SIG-M5 treated with dmso at 0.1 percent for 504 hours (cell line): Measurements from ENCODE around the gene LNPK.
"Not testable (repeated sequence)": the region's sequence is repeated elsewhere in the genome, so short reads cannot be mapped to it uniquely, and the experiment has no call there.

Experiments used
- DNase-seq: peaks from one replicate; lab custom pipeline; 2025; ENCODE audit not compliant: unreplicated experiment; lab: John Stamatoyannopoulos, UW

Gene LNPK

DNA sequence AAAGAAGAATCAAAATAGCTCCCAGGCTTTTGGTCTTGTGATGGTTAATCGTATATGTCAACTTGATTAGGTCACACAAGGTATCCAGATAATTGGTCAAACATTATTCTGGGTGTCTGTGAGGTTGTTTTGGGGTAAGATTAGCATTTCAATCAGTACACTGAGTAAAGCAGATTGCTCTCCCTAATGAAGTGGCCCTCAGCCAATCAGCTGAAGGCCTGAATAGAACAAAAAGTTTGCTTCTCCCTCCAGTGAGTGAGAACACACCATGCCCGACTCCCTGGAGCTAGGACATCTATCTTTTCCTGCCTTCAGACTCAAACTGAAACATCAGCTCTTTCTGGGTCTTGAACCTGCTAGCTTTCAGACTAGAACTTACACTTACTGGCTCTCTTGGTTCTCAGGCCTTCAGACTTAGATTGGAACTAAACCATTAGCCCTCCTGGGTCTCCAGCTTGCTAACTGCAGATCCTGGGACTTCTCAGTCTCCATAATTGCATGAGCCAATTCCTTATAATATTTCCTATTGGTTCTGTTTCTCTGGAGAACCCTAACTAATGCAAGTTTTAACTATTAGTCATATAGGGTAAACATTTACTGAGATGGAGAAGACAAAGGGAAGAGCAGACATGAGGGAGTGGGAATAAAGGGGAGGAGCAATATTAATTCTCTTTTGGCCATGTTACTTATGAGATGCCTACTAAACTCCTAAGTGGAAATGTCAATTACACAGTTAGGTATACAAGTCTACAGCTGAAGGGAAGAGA is 25.5 kb downstream of the LNPK start:
- no peak for DNase-seq

DNA sequence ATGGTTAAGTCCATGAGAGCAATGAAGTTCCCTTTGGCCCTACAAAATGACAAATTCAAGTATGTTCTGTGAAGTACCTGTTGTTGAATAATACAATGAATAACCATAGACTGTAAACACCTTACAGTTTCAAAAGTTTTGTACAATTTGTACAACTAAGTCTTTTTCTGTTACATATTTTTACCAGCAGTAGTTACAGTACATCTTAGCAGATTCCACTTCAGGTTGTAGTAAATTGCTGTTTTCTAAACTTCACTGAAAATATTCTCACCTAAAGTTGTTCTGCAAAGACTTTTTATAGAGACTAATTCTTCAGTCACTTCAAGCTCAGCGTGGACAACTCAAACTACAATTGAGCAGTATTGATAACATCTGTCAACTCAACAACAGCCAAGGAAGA is 28.7 kb downstream of the LNPK start:
- no peak for DNase-seq

DNA sequence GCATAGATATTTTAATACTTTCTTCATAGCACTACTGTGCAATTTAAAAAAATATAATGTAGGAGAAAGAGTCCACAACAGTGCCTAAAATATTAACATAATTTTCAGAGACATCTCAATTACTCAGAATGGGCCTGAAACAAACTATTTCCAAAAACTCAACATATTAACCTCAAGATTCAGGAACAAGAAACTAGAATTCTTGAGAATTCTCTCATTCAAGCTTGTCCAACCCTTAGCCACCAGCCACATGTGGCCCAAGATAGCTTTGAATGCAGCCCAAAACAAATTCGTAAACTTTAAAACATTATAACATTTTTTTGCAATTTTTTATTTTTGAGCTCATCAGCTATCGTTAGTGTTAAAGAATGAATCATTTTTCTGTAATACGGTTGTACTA is 35.2 kb downstream of the LNPK start:
- no peak for DNase-seq

DNA sequence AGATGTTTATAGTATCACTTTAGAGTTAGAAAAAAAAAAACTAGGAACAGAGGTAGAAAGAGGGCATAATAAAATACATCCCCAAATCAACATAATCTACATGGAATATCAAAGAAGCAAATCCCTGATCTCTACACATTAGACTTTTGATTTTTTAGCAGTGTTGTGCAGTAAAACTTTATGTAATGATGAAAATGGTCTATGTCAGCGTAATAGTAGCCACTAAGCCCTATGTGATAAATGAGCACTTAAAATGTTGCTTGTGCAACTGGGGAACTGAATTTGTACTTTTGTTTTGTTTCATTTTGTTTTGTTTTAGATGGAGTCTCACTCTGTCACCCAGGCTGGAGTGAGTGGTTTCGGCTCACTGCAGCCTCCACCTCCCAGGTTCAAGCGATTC is 36.3 kb downstream of the LNPK start:
- DNase-seq, result no peak

DNA sequence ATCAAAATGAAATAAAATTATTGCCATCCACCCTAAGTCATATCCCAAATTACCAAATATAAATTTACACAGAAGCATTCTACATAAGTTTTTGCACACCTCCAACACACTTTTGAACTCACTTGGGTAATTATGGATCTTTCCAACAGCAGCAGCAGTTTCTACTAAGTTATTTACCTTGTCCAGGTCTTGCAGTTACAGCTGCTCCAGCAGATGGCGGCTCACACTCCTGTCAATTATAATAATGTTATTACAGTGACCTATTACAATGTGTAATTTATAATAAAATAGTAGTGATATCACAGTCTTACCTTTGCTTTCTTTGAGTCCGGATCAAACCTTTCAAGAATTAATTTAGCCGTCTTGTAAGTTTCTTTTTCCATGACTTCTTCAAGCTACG is 37.9 kb downstream of the LNPK start:
- peak; percentile 4 for DNase-seq

DNA sequence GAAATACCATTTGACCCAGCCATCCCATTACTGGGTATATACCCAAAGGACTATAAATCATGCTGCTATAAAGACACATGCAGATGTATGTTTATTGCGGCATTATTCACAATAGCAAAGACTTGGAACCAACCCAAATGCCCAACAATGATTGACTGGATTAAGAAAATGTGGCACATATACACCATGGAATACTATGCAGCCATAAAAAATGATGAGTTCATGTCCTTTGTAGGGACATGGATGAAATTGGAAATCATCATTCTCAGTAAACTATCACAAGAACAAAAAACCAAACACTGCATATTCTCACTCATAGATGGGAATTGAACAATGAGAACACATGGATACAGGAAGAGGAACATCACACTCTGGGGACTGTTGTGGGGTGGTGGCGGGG is 38.9 kb downstream of the LNPK start:
- not testable (repeated sequence) for DNase-seq

DNA sequence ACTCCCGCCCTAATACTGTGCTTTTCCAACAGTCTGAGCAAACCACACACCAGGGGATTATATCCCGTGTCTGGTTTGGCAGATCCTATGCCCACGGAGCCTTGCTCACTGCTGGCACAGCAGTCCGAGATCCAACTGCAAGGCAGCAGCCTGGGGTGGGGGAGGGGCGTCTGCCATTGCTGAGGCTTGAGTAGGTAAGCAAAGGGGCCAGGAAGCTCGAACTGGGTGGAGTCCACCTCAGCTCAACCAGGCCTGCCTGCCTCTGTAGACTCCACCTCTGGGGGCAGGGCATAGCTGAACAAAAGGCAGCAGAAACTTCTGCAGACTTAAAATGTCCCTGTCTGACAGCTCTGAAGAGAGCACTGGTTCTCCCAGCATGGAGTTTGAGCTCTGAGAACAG is 44.2 kb downstream of the LNPK start:
- no peak for DNase-seq

DNA sequence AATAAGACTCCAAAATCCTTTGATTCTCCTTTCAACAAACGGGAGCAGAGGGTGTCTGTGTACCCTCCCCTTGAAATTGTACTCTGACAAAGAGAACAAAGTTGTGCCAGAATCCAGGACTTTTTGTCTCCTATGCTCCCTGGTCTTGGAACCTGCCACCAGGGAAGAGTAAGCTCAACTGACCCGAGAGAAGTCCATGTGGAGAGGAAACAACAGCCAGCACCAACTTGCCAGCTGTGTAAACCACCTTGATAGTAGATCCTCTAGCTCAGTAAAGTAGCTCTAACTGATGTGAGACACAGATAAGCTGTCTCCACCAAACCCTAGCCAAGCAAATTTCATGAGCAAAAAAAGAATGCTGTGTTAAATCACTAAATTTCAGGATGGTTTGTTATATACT is 46.9 kb downstream of the LNPK start:
- no peak for DNase-seq

DNA sequence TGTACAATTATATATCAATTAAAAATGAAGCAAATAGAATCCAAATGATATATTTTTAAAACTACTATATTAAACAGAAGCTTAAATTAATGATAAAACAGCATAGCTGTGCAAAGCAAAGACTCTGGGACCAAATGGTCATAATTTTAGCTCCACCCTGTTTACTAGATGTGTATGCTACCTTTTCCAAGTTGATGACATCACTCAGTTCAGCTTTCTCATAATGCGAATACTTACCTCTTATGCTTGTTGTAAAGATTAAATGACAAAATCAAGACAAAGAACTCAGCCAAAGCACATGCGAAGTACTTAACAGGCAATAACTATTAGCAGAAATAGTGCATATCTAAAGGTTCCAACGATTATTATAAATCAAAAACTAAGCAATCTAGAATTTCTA is 51.6 kb downstream of the LNPK start:
- no peak for DNase-seq

DNA sequence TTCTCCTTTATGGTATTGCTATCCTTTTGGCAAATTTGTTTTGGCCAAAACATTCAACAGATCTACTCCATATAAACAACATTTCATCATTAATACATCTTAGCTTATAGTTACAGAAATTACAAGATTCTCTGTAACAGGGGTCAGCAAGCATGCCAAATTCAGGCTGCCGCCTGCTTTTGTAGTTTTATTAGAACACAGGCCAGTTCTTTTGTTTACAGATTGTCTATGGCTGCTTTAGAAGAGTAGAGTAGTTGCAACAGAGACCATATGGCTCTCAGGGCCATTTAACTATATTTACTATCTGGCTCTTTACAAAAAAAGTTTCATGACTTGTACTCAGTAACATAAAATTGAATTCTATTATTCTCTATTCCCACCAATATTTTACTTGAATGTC is 53.9 kb downstream of the LNPK start:
- DNase-seq, result no peak

DNA sequence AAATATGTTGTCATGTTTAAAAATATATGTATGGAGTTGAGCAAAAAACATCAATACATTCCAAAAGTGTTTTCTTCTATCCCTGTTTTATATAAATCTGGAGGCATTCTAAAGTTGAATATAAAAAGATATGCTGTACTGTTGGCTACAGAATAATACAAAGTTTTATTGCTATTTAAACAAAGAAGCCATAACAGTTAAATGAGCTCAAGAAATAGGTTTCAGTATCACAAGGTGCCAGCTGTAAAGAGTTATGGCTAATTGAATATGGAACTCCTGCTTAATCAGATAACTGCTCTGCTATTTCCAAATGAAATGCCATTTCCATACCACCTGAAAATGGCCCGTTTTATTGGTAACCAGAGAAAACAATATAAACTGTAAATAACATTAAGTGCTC is 55.0 kb downstream of the LNPK start:
- DNase-seq, result no peak

DNA sequence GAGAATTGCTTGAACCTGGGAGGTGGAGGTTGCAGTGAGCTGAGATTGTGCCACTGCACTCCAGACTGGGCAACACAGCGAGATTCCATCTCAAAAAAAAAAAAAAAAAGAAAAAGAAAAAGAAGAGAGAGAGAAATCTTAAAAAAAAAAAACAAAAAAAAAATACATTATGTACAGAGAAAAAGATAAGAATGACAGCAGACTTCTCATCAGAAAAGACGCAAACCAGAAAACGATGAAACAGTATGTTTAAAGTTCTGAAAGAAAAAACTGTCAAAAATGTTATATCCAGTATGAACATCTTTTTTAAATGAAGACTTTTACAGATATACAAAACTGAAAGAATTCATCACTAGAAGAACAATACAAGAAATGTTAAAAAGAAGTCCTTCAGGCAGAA is 60.4 kb downstream of the LNPK start:
- no peak for DNase-seq

DNA sequence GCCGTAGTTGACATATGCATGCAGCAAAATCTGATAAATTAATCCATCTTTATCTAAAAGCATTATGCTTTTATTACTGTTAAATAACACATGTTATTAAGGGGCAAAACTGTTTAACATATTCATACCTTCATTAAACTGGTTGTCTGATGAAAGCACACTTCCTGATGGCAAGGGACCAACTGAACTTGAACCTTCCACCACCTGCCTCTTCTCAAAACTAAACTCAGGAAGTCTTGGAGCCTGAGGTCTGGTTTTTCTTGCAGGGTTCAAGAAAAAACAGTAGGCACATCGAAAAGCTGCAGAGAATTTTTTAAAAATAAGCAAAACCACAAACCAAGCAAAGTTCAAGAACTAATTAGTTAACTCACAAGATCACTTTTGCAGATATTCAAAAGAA is 64.9 kb downstream of the LNPK start:
- DNase-seq, result no peak

DNA sequence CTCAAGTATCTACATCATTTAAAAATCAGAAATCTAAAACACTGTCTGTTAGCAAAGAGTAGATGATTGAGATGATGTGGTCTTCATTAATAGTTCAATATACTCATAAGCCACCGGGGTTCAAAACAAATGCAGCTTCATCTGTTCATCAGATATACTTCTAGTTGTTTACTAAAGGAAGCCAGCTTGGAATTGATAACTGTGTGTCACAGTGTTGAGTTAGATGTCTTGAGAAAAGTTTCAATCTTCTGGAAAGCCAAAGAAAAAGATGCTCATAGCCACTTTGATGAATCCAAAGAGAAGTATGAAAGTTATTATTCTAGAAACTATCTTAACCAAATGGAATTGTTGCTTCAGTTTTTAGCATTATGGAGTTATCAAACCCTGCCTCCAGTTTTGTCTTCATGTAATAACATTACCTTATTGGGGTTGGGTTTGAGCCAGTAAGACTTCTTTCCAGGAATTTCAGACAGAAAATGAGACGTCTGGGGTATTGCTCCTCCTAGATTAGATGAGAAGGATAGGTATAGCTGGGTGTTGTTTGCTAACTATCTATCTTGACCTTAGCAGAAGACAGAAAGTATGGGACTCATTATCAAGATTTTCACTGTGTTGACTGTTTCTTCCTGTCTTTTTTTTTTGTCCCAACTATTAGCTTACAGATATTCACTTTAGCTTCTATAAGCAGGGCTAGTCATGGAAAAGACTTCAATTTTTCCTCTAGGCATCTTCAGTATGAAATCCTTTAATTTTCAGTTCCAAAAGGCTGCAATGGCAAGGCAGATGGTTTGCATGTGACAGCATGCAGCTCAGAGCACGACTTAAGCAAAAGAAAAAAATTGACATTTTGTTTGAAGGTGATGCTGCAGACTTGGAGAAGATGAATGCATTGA is 66.5 kb downstream of the LNPK start:
- no peak for DNase-seq

DNA sequence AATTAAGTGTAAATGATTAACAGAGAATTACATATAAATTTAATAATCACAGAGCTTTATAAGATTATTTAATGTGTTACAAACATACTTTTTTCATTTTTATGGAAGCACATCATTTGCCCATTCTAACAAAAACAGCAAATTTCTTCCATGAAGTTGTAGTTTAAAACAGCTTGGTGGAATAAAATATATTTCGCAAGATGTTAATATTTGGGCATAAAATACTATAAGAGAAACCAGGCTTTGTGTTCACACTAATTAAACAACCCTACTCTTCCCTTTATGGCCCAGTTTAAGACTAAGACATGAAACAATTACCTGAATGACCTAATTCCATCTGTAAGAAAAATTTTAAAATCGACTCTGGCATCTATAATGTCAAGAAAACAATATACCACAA is 69.4 kb downstream of the LNPK start:
- DNase-seq, result no peak

DNA sequence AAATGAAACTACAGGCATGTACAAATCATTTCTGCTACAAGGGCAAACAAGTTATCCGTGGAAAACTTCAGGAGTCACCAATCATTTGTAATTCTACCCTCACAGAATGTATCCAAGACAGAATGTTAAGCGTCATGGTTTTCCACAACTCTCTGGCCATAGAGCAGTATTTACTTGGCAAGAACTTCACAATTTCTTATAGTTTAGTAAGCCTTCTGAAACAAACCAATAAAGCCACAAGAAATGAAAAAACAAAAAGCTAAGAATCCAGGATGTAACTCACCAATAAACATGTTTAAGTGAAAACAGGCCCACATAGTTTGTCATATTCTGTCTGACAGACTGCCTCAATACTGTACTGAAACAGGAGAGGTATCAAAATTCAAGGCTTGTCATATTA is 70.3 kb downstream of the LNPK start:
- no peak for DNase-seq

DNA sequence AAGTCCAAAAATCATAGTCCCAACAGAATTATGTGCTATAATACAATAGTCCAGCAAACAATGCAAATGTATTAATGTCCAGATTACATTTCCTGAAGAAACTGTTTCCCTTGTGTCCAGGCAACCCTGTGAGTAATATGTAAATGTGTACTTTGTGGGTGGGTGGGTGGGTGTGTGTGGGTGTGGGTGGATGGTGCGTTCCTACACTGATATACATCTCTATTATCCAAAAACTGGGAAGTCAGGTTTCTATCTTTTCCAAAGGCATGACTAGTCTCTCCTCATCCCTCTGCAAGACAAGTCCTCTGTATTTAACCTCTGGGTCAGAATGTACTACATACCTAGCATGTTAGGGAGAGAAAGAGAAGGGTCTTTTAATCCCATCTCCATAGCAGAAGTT is 71.6 kb downstream of the LNPK start:
- peak; percentile 22 for DNase-seq

DNA sequence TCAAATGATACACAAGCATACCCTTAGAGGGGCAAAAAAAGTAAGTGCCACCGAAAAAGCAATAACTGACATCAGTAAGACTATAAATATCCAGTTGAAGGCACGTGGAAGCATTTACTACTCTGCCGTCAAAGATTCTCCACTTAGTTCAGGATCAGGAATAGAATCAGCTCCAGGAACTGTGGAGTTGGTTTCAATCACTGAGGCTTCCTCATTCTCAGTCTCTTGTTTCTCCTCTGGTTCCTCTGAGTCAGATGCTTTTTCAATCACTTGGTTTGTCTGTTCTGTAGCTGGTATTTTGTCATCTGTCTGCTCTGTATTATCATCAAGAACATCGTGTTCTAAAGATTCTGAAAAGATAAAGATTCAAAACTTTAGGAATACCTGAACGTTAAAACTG is 72.2 kb downstream of the LNPK start:
- peak; percentile 26 for DNase-seq

DNA sequence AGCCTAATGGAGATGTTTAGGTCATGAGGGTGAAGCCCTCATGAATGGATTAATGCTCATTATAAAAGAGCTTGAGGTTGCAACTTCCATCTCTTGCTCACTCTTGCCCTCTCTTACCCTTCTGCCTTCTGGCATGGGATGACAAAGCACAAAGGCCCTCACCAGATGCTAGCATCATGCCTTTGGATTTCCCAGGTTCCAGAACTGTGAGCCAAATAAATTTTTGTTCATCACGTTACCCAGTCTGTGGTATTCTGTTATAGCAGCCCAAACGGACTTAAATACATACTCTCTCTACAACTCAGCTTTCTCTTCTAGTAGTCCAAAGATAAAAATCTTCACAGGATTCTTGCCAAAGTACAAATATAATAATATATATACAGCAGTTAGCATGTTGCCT is 75.8 kb downstream of the LNPK start:
- no peak for DNase-seq

DNA sequence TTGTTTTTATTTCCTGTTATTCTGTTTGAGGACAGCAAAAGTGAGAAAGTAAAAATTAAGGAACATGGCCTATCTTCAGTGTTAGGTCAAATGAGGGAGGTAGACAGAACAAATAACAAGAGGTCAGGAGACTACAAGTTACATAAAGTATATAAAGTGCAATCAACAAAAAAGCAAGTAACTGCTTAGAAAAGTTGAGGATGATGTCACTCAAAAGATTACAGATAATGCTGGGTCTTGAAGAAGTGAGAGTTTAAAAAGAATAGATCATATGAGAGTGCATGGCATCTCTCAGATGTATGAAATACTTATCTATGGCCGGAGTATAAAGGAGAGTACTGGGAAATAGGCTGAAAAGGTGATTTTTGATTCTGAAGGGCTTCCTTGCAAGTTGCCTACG is 79.9 kb downstream of the LNPK start:
- no peak for DNase-seq

DNA sequence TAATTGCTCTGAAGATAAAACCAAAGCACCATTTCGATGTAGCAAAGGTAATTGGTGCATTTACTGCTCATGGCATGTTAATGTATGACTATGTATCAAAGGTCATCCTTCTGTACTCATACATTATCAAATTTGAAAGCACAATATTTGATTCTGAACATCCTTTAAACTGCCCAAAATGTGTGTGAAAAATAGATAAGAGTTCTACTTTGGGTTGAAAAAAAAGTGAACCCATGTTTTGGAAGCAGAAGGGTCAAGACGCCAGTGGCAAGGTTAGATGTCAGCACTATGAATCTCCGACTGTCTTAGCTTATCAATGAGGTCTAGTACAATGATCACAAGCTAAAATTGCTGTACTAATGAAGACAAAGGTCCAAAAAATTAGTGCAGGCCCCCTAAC is 83.1 kb downstream of the LNPK start:
- no peak for DNase-seq

DNA sequence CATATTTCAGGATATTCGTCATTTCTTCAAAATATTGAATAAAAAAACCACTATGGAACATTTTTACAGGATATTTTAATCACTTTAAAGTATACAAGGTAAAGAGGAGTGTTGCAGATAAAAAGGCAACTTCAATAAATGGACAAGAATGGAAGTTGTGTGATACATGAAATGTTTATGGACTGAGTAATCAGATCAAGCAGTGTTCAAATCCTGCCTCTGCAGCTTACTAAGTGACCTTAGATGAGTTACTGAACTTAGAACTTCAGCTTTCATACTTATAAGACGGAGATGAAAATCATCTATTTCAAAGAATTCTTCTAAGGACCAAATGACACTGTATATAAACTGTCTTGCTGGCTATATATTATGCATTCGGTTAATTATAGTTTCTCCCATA is 87.2 kb downstream of the LNPK start:
- no peak for DNase-seq
